WTC11 (cell line): Measurements from ENCODE around the gene IRF3. TPM values are rescaled to one million over a fixed set of nuclear protein-coding genes. Genes with fewer than 3 reads are reported as not detected.

Experiments
- ATAC-seq: fragments of 200-7000 bp; cut with Tn5 transposase; 2 replicates; pipeline ENCODE4 v1.10.0; 2021; ENCODE audit warnings: mild to moderate bottlenecking, moderate library complexity
- CTCF ChIA-PET: fragments of 300-600 bp; sonication (Branson Sonifier 250); formaldehyde crosslinking; loops from one replicate; lab custom pipeline; 2021; ENCODE audit warnings: antibody characterized with exemption; lab: Charles Lee
- POLR2A ChIA-PET: fragments of 350-600 bp; sonication (Branson Sonifier 250); formaldehyde crosslinking; loops from one replicate; lab custom pipeline; 2021; ENCODE audit warnings: antibody characterized with exemption; lab: Charles Lee
- DNase-seq: peaks from one replicate; pipeline ENCODE4 v3.0.0; 2021; ENCODE audit warnings: low spot score
- H3K27ac Mint-ChIP-seq: 2 replicates; pipeline ENCODE4 v1.8.0; 2021; ENCODE audit warnings: mixed read lengths
- H3K27me3 Mint-ChIP-seq: 2 replicates; pipeline ENCODE4 v1.8.0; 2021; ENCODE audit warnings: low read depth, mild to moderate bottlenecking, moderate library complexity, mixed read lengths
- H3K36me3 Mint-ChIP-seq: 2 replicates; pipeline ENCODE4 v1.8.0; 2021; ENCODE audit warnings: mixed read lengths
- H3K4me1 Mint-ChIP-seq: 2 replicates; pipeline ENCODE4 v1.8.0; 2022; ENCODE audit warnings: mixed read lengths
- H3K4me3 Mint-ChIP-seq: 2 replicates; pipeline ENCODE4 v1.8.0; 2021; ENCODE audit warnings: mild to moderate bottlenecking, moderate library complexity, mixed read lengths
- H3K9me3 Mint-ChIP-seq: 2 replicates; pipeline ENCODE4 v1.8.0; 2021; ENCODE audit warnings: mixed read lengths
- ESRRA ChIP-seq: sonication (generic); formaldehyde crosslinking; IDR thresholded peaks from 2 replicates; pipeline ENCODE4 v1.8.1; 2022; ENCODE audit warnings: mild to moderate bottlenecking, missing genetic modification reagents, borderline replicate concordance
- NFYB ChIP-seq: sonication (generic); formaldehyde crosslinking; conservative IDR thresholded peaks from 2 replicates; pipeline ENCODE4 v1.8.0; 2022; ENCODE audit warnings: low read depth, missing genetic modification reagents
- SOX15 ChIP-seq: fragments of 250-450 bp; sonication (Bioruptor Pico); IDR thresholded peaks from 2 replicates; pipeline ENCODE4 v1.9.0; 2021; ENCODE audit warnings: mild to moderate bottlenecking
- TEAD1 ChIP-seq: sonication (generic); formaldehyde crosslinking; IDR thresholded peaks from 2 replicates; pipeline ENCODE4 v1.8.0; 2022; ENCODE audit warnings: mild to moderate bottlenecking, missing genetic modification reagents
- TEAD4 ChIP-seq: sonication (generic); formaldehyde crosslinking; IDR thresholded peaks from 2 replicates; pipeline ENCODE4 v1.8.0; 2022; ENCODE audit warnings: mild to moderate bottlenecking, missing genetic modification reagents
- ZNF219 ChIP-seq: sonication (generic); formaldehyde crosslinking; IDR thresholded peaks from 2 replicates; pipeline ENCODE4 v1.8.0; 2023; ENCODE audit warnings: missing genetic modification reagents, mild to moderate bottlenecking, borderline replicate concordance
- ZNF416 ChIP-seq: fragments of 250-450 bp; sonication (Bioruptor Pico); IDR thresholded peaks from 2 replicates; pipeline ENCODE4 v1.9.0; 2021; ENCODE audit warnings: mild to moderate bottlenecking, inconsistent platforms
- ZNF423 ChIP-seq: fragments of 250-450 bp; sonication (Bioruptor Pico); IDR thresholded peaks from 2 replicates; pipeline ENCODE4 v2.1.2; 2022; ENCODE audit warnings: mild to moderate bottlenecking, moderate library complexity
- ZNF671 ChIP-seq: fragments of 250-450 bp; sonication (Bioruptor Pico); IDR thresholded peaks from 2 replicates; pipeline ENCODE4 v1.8.0; 2021; ENCODE audit warnings: mild to moderate bottlenecking
- total RNA-seq: library from RNA; stranded (reverse); gene quantifications from 3 replicates; pipeline ENCODE4 v1.2.3, GENCODE V29; 2021
- TF ChIP-seq, protein P1 (sequence below): sonication (generic); formaldehyde crosslinking; IDR thresholded peaks from 2 replicates; pipeline ENCODE4 v1.8.0; 2022; ENCODE audit warnings: mild to moderate bottlenecking, missing genetic modification reagents
- TF ChIP-seq, protein P2 (sequence below): fragments of 250-450 bp; sonication (Bioruptor Pico); IDR thresholded peaks from 2 replicates; pipeline ENCODE4 v1.9.0; 2021; ENCODE audit warnings: mild to moderate bottlenecking
- TF ChIP-seq, protein P3 (sequence below): sonication (generic); formaldehyde crosslinking; IDR thresholded peaks from 2 replicates; pipeline ENCODE4 v1.8.1; 2023; ENCODE audit warnings: mild to moderate bottlenecking, missing genetic modification reagents, moderate library complexity
- TF ChIP-seq, protein P4 (sequence below): sonication (generic); formaldehyde crosslinking; conservative IDR thresholded peaks from 2 replicates; pipeline ENCODE4 v1.8.1; 2022; ENCODE audit warnings: mild to moderate bottlenecking, missing genetic modification reagents
- TF ChIP-seq, protein P5 (sequence below): fragments of 200-600 bp; IDR thresholded peaks from 2 replicates; pipeline ENCODE4 v1.8.0; 2022; ENCODE audit warnings: antibody characterized with exemption
- TF ChIP-seq, protein P6 (sequence below): sonication (generic); formaldehyde crosslinking; IDR thresholded peaks from 2 replicates; pipeline ENCODE4 v1.8.1; 2022; ENCODE audit warnings: missing genetic modification reagents, borderline replicate concordance
- TF ChIP-seq, protein P7 (sequence below): sonication (generic); formaldehyde crosslinking; IDR thresholded peaks from 2 replicates; pipeline ENCODE4 v1.8.1; 2023; ENCODE audit warnings: mild to moderate bottlenecking, missing genetic modification reagents, borderline replicate concordance
- TF ChIP-seq, protein P8 (sequence below): fragments of 250-450 bp; sonication (Bioruptor Pico); IDR thresholded peaks from 2 replicates; pipeline ENCODE4 v1.8.0; 2021; ENCODE audit warnings: mild to moderate bottlenecking

IRF3 gene
- total RNA-seq, 1 experiment from 2014 or later: 165 TPM

DNA sequence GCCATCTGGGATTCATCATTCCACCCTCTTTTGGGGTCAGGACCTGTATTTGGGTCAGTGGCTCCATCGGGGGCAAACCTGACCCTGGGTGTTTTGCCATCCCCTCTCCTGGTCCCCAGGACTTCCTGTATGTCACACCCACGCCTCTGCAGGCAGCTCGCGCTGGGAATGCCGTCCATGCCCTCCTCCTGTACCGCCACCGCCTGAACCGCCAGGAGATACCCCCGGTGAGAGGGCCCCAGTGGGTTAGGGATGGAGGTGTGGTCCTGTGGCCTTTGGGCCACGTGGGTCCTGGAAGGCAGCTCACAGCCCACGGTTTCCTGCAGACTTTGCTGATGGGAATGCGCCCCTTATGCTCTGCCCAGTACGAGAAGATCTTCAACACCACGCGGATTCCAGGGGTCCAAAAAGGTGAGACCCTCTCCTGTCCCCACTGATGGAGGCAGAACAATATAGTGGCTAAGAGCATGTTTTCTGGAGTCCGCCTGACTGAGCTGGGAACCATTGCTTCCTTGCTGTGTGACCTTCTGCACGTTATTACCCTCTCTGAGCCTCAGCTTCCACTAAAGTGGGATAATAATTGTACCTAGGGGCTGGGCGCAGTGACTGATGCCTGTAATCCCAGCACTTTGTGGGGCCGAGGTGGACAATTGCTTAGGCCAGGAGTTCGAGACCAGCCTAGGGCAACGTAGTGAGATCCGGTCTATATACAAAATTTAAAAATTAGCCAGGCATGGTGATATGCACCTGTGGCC, 39.4 kb upstream of the IRF3 start:
- TF ChIP-seq, protein P1, sequence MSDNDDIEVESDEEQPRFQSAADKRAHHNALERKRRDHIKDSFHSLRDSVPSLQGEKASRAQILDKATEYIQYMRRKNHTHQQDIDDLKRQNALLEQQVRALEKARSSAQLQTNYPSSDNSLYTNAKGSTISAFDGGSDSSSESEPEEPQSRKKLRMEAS (CRISPR knock-in tag): no peak
- TF ChIP-seq TEAD4 (CRISPR knock-in tag) (no peak), ZNF219 (CRISPR knock-in tag) (no peak), SOX15 (CRISPR knock-in tag) (no peak), ZNF671 (CRISPR knock-in tag) (no peak), ZNF423 (no peak), ZNF416 (CRISPR knock-in tag) (no peak), ESRRA (CRISPR knock-in tag) (no peak), NFYB (no peak), TEAD1 (CRISPR knock-in tag) (no peak)
- TF ChIP-seq, protein P2, sequence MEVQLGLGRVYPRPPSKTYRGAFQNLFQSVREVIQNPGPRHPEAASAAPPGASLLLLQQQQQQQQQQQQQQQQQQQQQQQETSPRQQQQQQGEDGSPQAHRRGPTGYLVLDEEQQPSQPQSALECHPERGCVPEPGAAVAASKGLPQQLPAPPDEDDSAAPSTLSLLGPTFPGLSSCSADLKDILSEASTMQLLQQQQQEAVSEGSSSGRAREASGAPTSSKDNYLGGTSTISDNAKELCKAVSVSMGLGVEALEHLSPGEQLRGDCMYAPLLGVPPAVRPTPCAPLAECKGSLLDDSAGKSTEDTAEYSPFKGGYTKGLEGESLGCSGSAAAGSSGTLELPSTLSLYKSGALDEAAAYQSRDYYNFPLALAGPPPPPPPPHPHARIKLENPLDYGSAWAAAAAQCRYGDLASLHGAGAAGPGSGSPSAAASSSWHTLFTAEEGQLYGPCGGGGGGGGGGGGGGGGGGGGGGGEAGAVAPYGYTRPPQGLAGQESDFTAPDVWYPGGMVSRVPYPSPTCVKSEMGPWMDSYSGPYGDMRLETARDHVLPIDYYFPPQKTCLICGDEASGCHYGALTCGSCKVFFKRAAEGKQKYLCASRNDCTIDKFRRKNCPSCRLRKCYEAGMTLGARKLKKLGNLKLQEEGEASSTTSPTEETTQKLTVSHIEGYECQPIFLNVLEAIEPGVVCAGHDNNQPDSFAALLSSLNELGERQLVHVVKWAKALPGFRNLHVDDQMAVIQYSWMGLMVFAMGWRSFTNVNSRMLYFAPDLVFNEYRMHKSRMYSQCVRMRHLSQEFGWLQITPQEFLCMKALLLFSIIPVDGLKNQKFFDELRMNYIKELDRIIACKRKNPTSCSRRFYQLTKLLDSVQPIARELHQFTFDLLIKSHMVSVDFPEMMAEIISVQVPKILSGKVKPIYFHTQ: no peak
- TF ChIP-seq, protein P3, sequence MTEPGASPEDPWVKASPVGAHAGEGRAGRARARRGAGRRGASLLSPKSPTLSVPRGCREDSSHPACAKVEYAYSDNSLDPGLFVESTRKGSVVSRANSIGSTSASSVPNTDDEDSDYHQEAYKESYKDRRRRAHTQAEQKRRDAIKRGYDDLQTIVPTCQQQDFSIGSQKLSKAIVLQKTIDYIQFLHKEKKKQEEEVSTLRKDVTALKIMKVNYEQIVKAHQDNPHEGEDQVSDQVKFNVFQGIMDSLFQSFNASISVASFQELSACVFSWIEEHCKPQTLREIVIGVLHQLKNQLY: no peak
- TF ChIP-seq, protein P4, sequence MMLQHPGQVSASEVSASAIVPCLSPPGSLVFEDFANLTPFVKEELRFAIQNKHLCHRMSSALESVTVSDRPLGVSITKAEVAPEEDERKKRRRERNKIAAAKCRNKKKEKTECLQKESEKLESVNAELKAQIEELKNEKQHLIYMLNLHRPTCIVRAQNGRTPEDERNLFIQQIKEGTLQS (CRISPR knock-in tag): no peak
- TF ChIP-seq, protein P5, sequence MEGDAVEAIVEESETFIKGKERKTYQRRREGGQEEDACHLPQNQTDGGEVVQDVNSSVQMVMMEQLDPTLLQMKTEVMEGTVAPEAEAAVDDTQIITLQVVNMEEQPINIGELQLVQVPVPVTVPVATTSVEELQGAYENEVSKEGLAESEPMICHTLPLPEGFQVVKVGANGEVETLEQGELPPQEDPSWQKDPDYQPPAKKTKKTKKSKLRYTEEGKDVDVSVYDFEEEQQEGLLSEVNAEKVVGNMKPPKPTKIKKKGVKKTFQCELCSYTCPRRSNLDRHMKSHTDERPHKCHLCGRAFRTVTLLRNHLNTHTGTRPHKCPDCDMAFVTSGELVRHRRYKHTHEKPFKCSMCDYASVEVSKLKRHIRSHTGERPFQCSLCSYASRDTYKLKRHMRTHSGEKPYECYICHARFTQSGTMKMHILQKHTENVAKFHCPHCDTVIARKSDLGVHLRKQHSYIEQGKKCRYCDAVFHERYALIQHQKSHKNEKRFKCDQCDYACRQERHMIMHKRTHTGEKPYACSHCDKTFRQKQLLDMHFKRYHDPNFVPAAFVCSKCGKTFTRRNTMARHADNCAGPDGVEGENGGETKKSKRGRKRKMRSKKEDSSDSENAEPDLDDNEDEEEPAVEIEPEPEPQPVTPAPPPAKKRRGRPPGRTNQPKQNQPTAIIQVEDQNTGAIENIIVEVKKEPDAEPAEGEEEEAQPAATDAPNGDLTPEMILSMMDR: no peak
- TF ChIP-seq, protein P6, sequence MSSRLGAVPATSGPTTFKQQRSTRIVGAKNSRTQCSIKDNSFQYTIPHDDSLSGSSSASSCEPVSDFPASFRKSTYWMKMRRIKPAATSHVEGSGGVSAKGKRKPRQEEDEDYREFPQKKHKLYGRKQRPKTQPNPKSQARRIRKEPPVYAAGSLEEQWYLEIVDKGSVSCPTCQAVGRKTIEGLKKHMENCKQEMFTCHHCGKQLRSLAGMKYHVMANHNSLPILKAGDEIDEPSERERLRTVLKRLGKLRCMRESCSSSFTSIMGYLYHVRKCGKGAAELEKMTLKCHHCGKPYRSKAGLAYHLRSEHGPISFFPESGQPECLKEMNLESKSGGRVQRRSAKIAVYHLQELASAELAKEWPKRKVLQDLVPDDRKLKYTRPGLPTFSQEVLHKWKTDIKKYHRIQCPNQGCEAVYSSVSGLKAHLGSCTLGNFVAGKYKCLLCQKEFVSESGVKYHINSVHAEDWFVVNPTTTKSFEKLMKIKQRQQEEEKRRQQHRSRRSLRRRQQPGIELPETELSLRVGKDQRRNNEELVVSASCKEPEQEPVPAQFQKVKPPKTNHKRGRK (CRISPR knock-in tag): no peak
- TF ChIP-seq, protein P7, sequence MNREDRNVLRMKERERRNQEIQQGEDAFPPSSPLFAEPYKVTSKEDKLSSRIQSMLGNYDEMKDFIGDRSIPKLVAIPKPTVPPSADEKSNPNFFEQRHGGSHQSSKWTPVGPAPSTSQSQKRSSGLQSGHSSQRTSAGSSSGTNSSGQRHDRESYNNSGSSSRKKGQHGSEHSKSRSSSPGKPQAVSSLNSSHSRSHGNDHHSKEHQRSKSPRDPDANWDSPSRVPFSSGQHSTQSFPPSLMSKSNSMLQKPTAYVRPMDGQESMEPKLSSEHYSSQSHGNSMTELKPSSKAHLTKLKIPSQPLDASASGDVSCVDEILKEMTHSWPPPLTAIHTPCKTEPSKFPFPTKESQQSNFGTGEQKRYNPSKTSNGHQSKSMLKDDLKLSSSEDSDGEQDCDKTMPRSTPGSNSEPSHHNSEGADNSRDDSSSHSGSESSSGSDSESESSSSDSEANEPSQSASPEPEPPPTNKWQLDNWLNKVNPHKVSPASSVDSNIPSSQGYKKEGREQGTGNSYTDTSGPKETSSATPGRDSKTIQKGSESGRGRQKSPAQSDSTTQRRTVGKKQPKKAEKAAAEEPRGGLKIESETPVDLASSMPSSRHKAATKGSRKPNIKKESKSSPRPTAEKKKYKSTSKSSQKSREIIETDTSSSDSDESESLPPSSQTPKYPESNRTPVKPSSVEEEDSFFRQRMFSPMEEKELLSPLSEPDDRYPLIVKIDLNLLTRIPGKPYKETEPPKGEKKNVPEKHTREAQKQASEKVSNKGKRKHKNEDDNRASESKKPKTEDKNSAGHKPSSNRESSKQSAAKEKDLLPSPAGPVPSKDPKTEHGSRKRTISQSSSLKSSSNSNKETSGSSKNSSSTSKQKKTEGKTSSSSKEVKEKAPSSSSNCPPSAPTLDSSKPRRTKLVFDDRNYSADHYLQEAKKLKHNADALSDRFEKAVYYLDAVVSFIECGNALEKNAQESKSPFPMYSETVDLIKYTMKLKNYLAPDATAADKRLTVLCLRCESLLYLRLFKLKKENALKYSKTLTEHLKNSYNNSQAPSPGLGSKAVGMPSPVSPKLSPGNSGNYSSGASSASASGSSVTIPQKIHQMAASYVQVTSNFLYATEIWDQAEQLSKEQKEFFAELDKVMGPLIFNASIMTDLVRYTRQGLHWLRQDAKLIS (CRISPR knock-in tag): no peak
- TF ChIP-seq, protein P8, sequence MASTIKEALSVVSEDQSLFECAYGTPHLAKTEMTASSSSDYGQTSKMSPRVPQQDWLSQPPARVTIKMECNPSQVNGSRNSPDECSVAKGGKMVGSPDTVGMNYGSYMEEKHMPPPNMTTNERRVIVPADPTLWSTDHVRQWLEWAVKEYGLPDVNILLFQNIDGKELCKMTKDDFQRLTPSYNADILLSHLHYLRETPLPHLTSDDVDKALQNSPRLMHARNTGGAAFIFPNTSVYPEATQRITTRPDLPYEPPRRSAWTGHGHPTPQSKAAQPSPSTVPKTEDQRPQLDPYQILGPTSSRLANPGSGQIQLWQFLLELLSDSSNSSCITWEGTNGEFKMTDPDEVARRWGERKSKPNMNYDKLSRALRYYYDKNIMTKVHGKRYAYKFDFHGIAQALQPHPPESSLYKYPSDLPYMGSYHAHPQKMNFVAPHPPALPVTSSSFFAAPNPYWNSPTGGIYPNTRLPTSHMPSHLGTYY (CRISPR knock-in tag): no peak
- Mint-ChIP-seq H3K9me3 (no peaks in the 10 kb centered on the region), H3K4me1 (no peaks in the 10 kb centered on the region), H3K27ac (no peak overlapping the region), H3K36me3 (peaks cover 31% of the 10 kb centered on the region), H3K27me3 (no peaks in the 10 kb centered on the region), H3K4me3 (no peak overlapping the region)
- DNase-seq: no peak
- CTCF ChIA-PET: no interaction called here
- no peak for ATAC-seq
- POLR2A ChIA-PET: no interaction called here
